Measurements from ENCODE around the gene RNU5D-1.
A peak's percentile ranks its signal among the peaks of the same experiment; 100 is the strongest.
"Not testable (repeated sequence)": the region's sequence is repeated elsewhere in the genome, so short reads cannot be mapped to it uniquely, and the experiment has no call there.

Gene RNU5D-1

GRCh38 chr1:44700573-44700972 lies 30.4 kb downstream of the RNU5D-1 start:
- no peak for DNase-seq (ENCODE audit: low read depth in 2 of 2)

- not testable (repeated sequence) for DNase-seq (ENCODE audit: low read depth in 2 of 2)
Observed at GRCh38 chr1:44699375-44699774, 31.6 kb downstream of the RNU5D-1 start.

GRCh38 chr1:44698138-44698537 lies 32.8 kb downstream of the RNU5D-1 start:
- no peak for DNase-seq (ENCODE audit: low read depth in 2 of 2)

GRCh38 chr1:44696789-44697345 lies 34.1 kb downstream of the RNU5D-1 start:
- peak in 1 of 2 donors; percentile 32 for DNase-seq (ENCODE audit: low read depth in 2 of 2)

- DNase-seq (ENCODE audit: low read depth in 2 of 2), result no peak
Observed at GRCh38 chr1:44696101-44696500, 34.9 kb downstream of the RNU5D-1 start.

- no peak for DNase-seq (ENCODE audit: low read depth in 2 of 2)
Observed at GRCh38 chr1:44695671-44696070, 35.3 kb downstream of the RNU5D-1 start.

- no peak for DNase-seq (ENCODE audit: low read depth in 2 of 2)
Observed at GRCh38 chr1:44694863-44695478, 36.0 kb downstream of the RNU5D-1 start.

GRCh38 chr1:44693900-44694299 lies 37.1 kb downstream of the RNU5D-1 start:
- no peak for DNase-seq (ENCODE audit: low read depth in 2 of 2)

GRCh38 chr1:44693159-44693558 lies 37.8 kb downstream of the RNU5D-1 start:
- DNase-seq (ENCODE audit: low read depth in 2 of 2), result no peak

GRCh38 chr1:44689447-44689765 lies 41.6 kb downstream of the RNU5D-1 start:
- DNase-seq (ENCODE audit: low read depth in 2 of 2), result no peak

GRCh38 chr1:44688760-44689446 lies 42.1 kb downstream of the RNU5D-1 start:
- no peak for DNase-seq (ENCODE audit: low read depth in 2 of 2)

GRCh38 chr1:44685881-44686280 lies 45.1 kb downstream of the RNU5D-1 start:
- DNase-seq (ENCODE audit: low read depth in 2 of 2), result no peak

- no peak for DNase-seq (ENCODE audit: low read depth in 2 of 2)
Observed at GRCh38 chr1:44685218-44685617, 45.8 kb downstream of the RNU5D-1 start.

- no peak for DNase-seq (ENCODE audit: low read depth in 2 of 2)
Observed at GRCh38 chr1:44684525-44684924, 46.4 kb downstream of the RNU5D-1 start.

- no peak for DNase-seq (ENCODE audit: low read depth in 2 of 2)
Observed at GRCh38 chr1:44682883-44683265, 48.1 kb downstream of the RNU5D-1 start.

- DNase-seq (ENCODE audit: low read depth in 2 of 2), result no peak
Observed at GRCh38 chr1:44681905-44682882, 48.8 kb downstream of the RNU5D-1 start.

Measured in stimulated activated CD4-positive, alpha-beta T cell treated with anti-CD3 and anti-CD28 coated beads, Interleukin-15, amount 100 ng/mL, for 48 hours (primary cell).